BE2C (cell line): Measurements from ENCODE around the gene TOR1B.

ENCODE experiments used
- DNase-seq: peaks from one replicate; pipeline ENCODE4 v3.0.0-alpha.2; 2020
- H3K27me3 ChIP-seq: fragments of 250-450 bp; sonication (Bioruptor Pico); 2 replicates; pipeline ENCODE4 v1.5.1; 2020; ENCODE audit warnings: mild to moderate bottlenecking
- H3K36me3 ChIP-seq: fragments of 250-450 bp; sonication (Bioruptor Pico); 2 replicates; pipeline ENCODE4 v1.5.1; 2020; ENCODE audit warnings: mild to moderate bottlenecking
- H3K4me1 ChIP-seq: fragments of 250-450 bp; sonication (Bioruptor Pico); 2 replicates; pipeline ENCODE4 v1.5.1; 2020
- H3K4me3 ChIP-seq: 2 replicates; pipeline ENCODE4 v1.5.1; 2011; ENCODE audit warnings: low read depth, low read length
- H3K9me3 ChIP-seq: fragments of 250-450 bp; sonication (Bioruptor Pico); 2 replicates; pipeline ENCODE4 v1.5.1; 2020
- CTCF ChIP-seq: IDR thresholded peaks from 2 replicates; pipeline ENCODE4 v1.5.1; 2012; ENCODE audit warnings: mild to moderate bottlenecking, low read depth, low read length

The TOR1B gene

GRCh38 chr9:129834489-129835127 is 31.6 kb downstream of the TOR1B start:
- Histone ChIP-seq H3K4me1 (peaks cover 6% of the 10 kb centered on the region), H3K9me3 (no peaks in the 10 kb centered on the region), H3K27me3 (no peaks in the 10 kb centered on the region), H3K36me3 (peaks cover 21% of the 10 kb centered on the region), H3K4me3 (peak overlapping the region; percentile 92)
- DNase-seq, result no peak
- TF ChIP-seq CTCF, result no peak

GRCh38 chr9:129835128-129835859 is 32.3 kb downstream of the TOR1B start, which contains the start of the genes C9orf78 and USP20:
C9orf78 (minus strand) TSS chr9:129835275; CDS start chr9:129835221, 54 bp downstream.
USP20 (plus strand) TSS chr9:129835458; CDS start chr9:129852556, 17,098 bp downstream.
- peak; percentile 99 for DNase-seq
- peaks cover 12% of the 10 kb centered on the region for H3K4me1 ChIP-seq
- H3K27me3 ChIP-seq, result no peaks in the 10 kb centered on the region
- peak within 1 kb of the TSS; percentile 92 for H3K4me3 ChIP-seq
- no peak for TF ChIP-seq CTCF
- no peaks in the 10 kb centered on the region for H3K9me3 ChIP-seq
- H3K36me3 ChIP-seq, result peaks cover 21% of the 10 kb centered on the region

GRCh38 chr9:129835860-129836223 is 32.9 kb downstream of the TOR1B start:
- no peak for TF ChIP-seq CTCF
- peaks cover 18% of the 10 kb centered on the region for H3K36me3 ChIP-seq
- no peak for DNase-seq
- no peaks in the 10 kb centered on the region for H3K27me3 ChIP-seq
- H3K9me3 ChIP-seq, result no peaks in the 10 kb centered on the region
- peaks cover 13% of the 10 kb centered on the region for H3K4me1 ChIP-seq
- peak overlapping the region; percentile 92 for H3K4me3 ChIP-seq

GRCh38 chr9:129836311-129837007 is 33.5 kb downstream of the TOR1B start:
- TF ChIP-seq CTCF, result no peak
- DNase-seq, result no peak
- peaks cover 12% of the 10 kb centered on the region for H3K36me3 ChIP-seq
- H3K9me3 ChIP-seq, result no peaks in the 10 kb centered on the region
- peak overlapping the region; percentile 92 for H3K4me3 ChIP-seq
- peaks cover 19% of the 10 kb centered on the region for H3K4me1 ChIP-seq
- H3K27me3 ChIP-seq, result no peaks in the 10 kb centered on the region

DNA sequence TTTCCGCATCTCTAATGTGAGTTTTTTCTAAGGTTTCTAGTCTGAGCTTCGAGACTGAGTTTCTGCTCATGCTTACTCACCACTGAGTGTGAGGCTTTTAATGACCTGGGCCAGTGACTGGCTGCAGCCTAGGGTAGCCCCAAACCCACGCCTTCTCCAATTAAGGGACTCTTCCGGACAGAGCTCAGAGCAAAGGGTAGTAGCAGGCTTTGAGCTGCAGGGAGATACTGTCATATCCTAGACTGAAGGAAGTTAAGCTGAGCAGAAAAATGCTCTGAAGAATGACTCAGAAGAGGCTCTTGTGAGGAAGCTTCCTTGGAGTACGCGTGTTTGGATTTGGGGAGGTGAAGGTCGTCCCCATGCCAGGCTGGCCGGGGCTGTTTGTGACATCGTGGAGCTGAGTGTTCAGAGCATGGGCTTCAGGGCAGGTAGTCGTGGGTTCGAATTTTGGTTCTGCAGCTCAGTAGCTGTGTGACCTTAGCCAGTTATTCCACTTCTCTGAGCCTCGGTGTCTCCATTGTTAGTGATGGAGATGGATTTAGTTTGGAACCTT is 35.8 kb downstream of the TOR1B start:
- Histone ChIP-seq H3K9me3 (no peaks in the 10 kb centered on the region), H3K4me3 (no peak overlapping the region), H3K27me3 (no peaks in the 10 kb centered on the region), H3K36me3 (no peaks in the 10 kb centered on the region), H3K4me1 (peaks cover 27% of the 10 kb centered on the region)
- DNase-seq, result no peak
- TF ChIP-seq CTCF, result no peak
